Nephron progenitor cell (in vitro differentiated cells): ENCODE measurements around the gene ATP13A4.

Experiments
- DNase-seq: peaks from one replicate; pipeline ENCODE4 v3.0.0; 2021
- H3K27ac Mint-ChIP-seq: 2 replicates; pipeline ENCODE4 v1.8.0; 2021; ENCODE audit warnings: mild to moderate bottlenecking, moderate library complexity, mixed read lengths
- H3K27me3 Mint-ChIP-seq: 2 replicates; pipeline ENCODE4 v1.8.0; 2021; ENCODE audit warnings: mild to moderate bottlenecking, low read depth, mixed read lengths; ENCODE audit not compliant: poor library complexity
- H3K36me3 Mint-ChIP-seq: 2 replicates; pipeline ENCODE4 v1.8.0; 2021; ENCODE audit warnings: low read depth, mixed read lengths
- H3K4me1 Mint-ChIP-seq: 2 replicates; pipeline ENCODE4 v1.8.0; 2021; ENCODE audit warnings: mixed read lengths
- H3K4me3 Mint-ChIP-seq: 2 replicates; pipeline ENCODE4 v1.8.0; 2021; ENCODE audit warnings: mild to moderate bottlenecking, moderate library complexity, mixed read lengths
- H3K9me3 Mint-ChIP-seq: 2 replicates; pipeline ENCODE4 v1.8.0; 2021; ENCODE audit warnings: mild to moderate bottlenecking, moderate library complexity, mixed read lengths
- TF ChIP-seq, protein P1 (sequence below): fragments of 200-600 bp; sonication (generic); IDR thresholded peaks from 2 replicates; pipeline ENCODE4 v1.5.0; 2021; ENCODE audit warnings: antibody characterized with exemption

ATP13A4 gene

DNA sequence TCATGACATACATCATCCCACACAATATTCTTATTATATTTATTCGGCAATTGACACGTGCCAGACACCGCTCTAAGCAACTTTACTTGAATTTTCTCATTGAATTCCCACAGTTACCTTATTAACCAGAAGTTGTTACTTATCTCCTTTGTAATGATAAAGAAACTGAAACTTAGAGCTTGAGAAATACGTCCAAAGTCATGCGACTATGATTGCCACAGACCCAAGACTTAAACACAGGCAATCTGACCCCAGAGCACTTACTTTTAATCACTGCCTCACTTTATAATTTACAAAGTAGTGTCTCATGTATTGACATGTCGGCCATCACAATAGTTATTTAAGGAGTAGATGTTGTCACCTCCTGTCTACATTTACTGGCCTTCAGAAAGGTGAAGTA lies 64.7 kb downstream of the ATP13A4 start:
- H3K27me3 Mint-ChIP-seq, result peaks cover 5% of the 10 kb centered on the region
- TF ChIP-seq, protein P1, sequence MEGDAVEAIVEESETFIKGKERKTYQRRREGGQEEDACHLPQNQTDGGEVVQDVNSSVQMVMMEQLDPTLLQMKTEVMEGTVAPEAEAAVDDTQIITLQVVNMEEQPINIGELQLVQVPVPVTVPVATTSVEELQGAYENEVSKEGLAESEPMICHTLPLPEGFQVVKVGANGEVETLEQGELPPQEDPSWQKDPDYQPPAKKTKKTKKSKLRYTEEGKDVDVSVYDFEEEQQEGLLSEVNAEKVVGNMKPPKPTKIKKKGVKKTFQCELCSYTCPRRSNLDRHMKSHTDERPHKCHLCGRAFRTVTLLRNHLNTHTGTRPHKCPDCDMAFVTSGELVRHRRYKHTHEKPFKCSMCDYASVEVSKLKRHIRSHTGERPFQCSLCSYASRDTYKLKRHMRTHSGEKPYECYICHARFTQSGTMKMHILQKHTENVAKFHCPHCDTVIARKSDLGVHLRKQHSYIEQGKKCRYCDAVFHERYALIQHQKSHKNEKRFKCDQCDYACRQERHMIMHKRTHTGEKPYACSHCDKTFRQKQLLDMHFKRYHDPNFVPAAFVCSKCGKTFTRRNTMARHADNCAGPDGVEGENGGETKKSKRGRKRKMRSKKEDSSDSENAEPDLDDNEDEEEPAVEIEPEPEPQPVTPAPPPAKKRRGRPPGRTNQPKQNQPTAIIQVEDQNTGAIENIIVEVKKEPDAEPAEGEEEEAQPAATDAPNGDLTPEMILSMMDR, result no peak
- DNase-seq, result no peak
- no peaks in the 10 kb centered on the region for H3K4me1 Mint-ChIP-seq
- no peak overlapping the region for H3K27ac Mint-ChIP-seq
- H3K36me3 Mint-ChIP-seq, result no peaks in the 10 kb centered on the region
- no peaks in the 10 kb centered on the region for H3K9me3 Mint-ChIP-seq
- no peak overlapping the region for H3K4me3 Mint-ChIP-seq

DNA sequence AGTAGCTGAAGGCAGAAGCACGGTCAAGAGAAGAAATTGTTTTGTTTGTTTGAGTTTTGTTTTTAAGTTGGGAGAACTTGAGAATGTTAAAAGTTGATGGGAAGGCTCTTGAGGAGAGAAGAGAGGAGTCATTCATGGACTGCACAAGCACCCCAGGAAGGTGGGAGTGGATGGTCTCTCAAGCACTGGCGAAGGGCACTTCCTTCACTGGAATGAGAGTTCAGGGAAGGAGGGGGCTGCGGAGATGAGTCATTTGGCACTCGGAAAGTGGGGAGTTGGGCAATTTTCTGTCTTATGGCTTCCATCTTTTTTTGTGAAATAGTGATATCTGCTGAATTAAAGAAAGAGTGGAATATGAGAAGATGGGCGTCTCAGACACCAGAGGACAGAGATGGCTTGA lies 66.0 kb downstream of the ATP13A4 start:
- Mint-ChIP-seq H3K4me3 (no peak overlapping the region), H3K27me3 (peaks cover 7% of the 10 kb centered on the region), H3K4me1 (no peaks in the 10 kb centered on the region), H3K36me3 (no peaks in the 10 kb centered on the region), H3K27ac (no peak overlapping the region), H3K9me3 (no peaks in the 10 kb centered on the region)
- TF ChIP-seq, protein P1, result no peak
- no peak for DNase-seq

DNA sequence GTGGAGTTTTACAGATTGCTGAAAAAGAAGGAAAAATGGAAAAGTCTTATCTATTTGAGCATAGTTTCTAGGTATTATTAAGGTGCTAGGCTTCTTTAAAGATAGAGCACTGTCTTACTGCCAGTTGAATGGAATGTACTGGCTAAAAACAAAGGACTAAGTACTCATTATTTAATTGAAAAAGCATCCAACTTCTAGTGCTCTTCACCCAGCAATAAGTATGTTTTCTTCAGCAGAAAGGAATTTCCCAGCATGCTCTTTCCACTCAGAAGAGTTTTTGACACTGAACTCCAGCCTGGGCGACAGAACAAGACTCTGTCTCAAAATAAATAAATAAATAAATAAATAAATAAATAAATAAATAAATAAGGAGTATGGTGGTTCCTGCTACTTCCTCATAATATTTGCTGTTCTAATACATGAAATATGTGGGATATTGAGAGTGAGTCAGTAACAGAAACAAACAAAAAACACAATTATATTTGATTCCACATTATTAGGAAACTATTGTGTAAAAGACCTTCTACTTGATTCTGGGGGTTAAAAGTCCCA lies 70.6 kb downstream of the ATP13A4 start:
- no peaks in the 10 kb centered on the region for H3K4me1 Mint-ChIP-seq
- no peak overlapping the region for H3K4me3 Mint-ChIP-seq
- H3K36me3 Mint-ChIP-seq, result no peaks in the 10 kb centered on the region
- no peak for DNase-seq
- H3K27me3 Mint-ChIP-seq, result peaks cover 7% of the 10 kb centered on the region
- H3K9me3 Mint-ChIP-seq, result peaks cover 18% of the 10 kb centered on the region
- no peak overlapping the region for H3K27ac Mint-ChIP-seq
- TF ChIP-seq, protein P1, result no peak

DNA sequence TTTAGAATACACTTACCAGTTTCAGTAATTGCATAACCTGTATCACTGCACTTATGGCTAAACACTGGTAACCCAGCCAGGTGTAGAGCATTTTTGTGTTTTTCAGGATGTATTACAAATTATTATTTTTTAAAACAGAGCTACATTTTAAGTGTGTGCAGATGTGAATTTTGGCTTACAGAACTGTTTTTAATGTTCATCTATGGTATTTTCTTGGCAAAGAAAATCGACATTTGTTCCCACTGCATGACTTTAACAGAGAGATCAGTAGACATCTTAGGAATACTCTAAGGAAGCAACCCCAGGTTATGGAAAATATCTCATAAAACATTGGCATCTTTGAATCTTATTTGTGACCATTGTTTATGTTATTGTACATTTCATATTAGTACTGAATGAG lies 73.3 kb downstream of the ATP13A4 start:
- TF ChIP-seq, protein P1, result no peak
- Mint-ChIP-seq H3K4me1 (no peaks in the 10 kb centered on the region), H3K4me3 (no peak overlapping the region), H3K36me3 (no peaks in the 10 kb centered on the region), H3K27me3 (peaks cover 10% of the 10 kb centered on the region), H3K9me3 (peaks cover 18% of the 10 kb centered on the region), H3K27ac (no peak overlapping the region)
- DNase-seq, result no peak

DNA sequence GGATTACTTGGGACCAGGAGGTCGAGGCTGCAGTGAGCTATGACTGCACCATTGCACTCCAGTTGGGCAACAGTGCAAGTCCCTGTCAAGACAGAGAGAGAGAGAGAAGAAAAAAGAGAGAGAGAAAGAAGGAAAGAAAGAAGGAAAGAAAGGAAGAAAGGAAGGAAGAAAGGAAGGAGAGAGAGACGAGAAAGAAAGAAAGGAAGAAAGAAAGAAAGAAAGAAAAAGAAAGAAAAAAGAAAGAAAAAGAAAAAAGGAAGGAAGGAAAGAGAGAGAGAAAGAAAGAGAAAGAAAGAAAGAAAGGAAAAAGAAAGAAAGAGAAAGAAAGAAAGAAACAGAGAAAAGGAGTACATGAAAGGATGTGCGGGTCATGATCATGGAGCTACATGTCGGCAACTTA lies 80.2 kb downstream of the ATP13A4 start:
- Mint-ChIP-seq H3K9me3 (peaks cover 6% of the 10 kb centered on the region), H3K4me3 (no peak overlapping the region), H3K27ac (no peak overlapping the region), H3K4me1 (no peaks in the 10 kb centered on the region), H3K27me3 (peaks cover 13% of the 10 kb centered on the region), H3K36me3 (no peaks in the 10 kb centered on the region)
- TF ChIP-seq, protein P1, result no peak
- no peak for DNase-seq

DNA sequence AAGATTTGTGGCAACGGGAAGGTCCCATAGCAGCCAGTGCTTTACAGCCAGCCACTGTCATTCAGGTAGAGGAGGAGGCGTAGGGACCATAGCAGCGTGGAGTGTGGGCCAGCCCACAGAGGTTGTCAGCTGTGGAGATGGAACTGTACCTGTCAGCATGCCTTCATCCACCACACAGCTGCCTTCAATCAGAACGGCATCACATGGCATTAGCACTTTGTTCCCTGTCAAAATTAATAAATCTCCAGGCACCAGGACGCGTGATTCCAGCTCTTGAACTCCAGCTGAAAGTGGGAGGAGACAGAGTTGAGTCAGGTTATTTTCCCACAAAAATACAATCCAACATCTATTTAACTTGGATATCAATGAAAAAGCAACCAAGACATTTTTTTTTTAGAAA lies 84.0 kb downstream of the ATP13A4 start:
- Mint-ChIP-seq H3K27ac (no peak overlapping the region), H3K4me3 (no peak overlapping the region), H3K9me3 (peaks cover 5% of the 10 kb centered on the region), H3K4me1 (no peaks in the 10 kb centered on the region), H3K36me3 (no peaks in the 10 kb centered on the region), H3K27me3 (peaks cover 17% of the 10 kb centered on the region)
- no peak for DNase-seq
- TF ChIP-seq, protein P1, result no peak
